Endothelial cell of umbilical vein (primary cell): ENCODE data around the gene TMEM126A. TPM values are rescaled to one million over a fixed set of nuclear protein-coding genes. Genes with fewer than 3 reads are reported as not detected.

Experiments used
- BruUV-seq: library from RNA; stranded (reverse); fragments of 400-500 nt; replicated peaks from 2 replicates; lab custom pipeline; 2021; lab: Mats Ljungman, UMichigan
- CTCF ChIA-PET: fragments of 300-600, 350-600 bp; sonication (Branson Sonifier 250); formaldehyde crosslinking; loops from one replicate; lab custom pipeline; 2021; ENCODE audit warnings: antibody characterized with exemption, inconsistent platforms; lab: Charles Lee
- POLR2A ChIA-PET: fragments of 300-600, 350-600 bp; sonication (Branson Sonifier 250); formaldehyde crosslinking; loops from one replicate; lab custom pipeline; 2021; ENCODE audit warnings: antibody characterized with exemption, inconsistent platforms; lab: Charles Lee
- DNase-seq: peaks from one replicate; pipeline ENCODE4 v3.0.0-alpha.2; 2011; ENCODE audit warnings: low read depth, low spot score
- FAIRE-seq: peaks from 2 replicates; lab custom pipeline; 2011; peaks lifted over from hg19 to GRCh38; lab: Jason Lieb, UNC
- H2AFZ ChIP-seq: 2 replicates; pipeline ENCODE4 v1.6.0; 2012; ENCODE audit warnings: low read depth, low read length, control low read depth, inconsistent platforms
- H3K27ac ChIP-seq: 2 replicates; pipeline ENCODE4 v1.5.1; 2011; ENCODE audit warnings: low read depth, mild to moderate bottlenecking, control low read depth, low read length, moderate library complexity; ENCODE audit not compliant: insufficient read depth
- H3K27me3 ChIP-seq, 2 experiments: 2 replicates each; pipeline versions ENCODE4 v1.6.0 to v1.6.1; 2011; ENCODE audit warnings: low read length in 2 of 2, mixed read lengths in 1 of 2; ENCODE audit not compliant: control insufficient read depth in 2 of 2, insufficient read depth in 2 of 2
- H3K36me3 ChIP-seq, 2 experiments: 2 replicates in 1 of 2; 3 replicates in 1 of 2; pipeline ENCODE4 v1.5.1; 2011; ENCODE audit warnings: low read length in 2 of 2, mild to moderate bottlenecking in 1 of 2, moderate library complexity in 1 of 2; ENCODE audit not compliant: control insufficient read depth in 2 of 2, insufficient read depth in 2 of 2; ENCODE audit errors: extremely low read depth in 1 of 2
- H3K4me1 ChIP-seq: 3 replicates; pipeline ENCODE4 v1.5.1; 2011; ENCODE audit warnings: mild to moderate bottlenecking, low read length; ENCODE audit not compliant: control insufficient read depth, insufficient read depth; ENCODE audit errors: extremely low read depth
- H3K4me2 ChIP-seq: 2 replicates; pipeline ENCODE4 v1.6.1; 2011; ENCODE audit warnings: low read length, control low read depth, mixed read lengths; ENCODE audit not compliant: insufficient read depth
- H3K4me3 ChIP-seq, 3 experiments: fragments of 200-600 bp in 1 of 3; sonication (generic), shearing (Covaris generic) in 1 of 3; replicated peaks in 1 of 3; 2 replicates each; pipeline ENCODE4 v1.5.1; 2011 to 2016; ENCODE audit warnings: control low read depth in 3 of 3, low read length in 3 of 3, mild to moderate bottlenecking in 2 of 3, inconsistent platforms in 1 of 3, low read depth in 1 of 3, moderate library complexity in 1 of 3; ENCODE audit not compliant: insufficient read depth in 1 of 3
- H3K79me2 ChIP-seq: 2 replicates; pipeline ENCODE4 v1.6.0; 2012; ENCODE audit warnings: low read length, inconsistent platforms; ENCODE audit not compliant: control insufficient read depth, insufficient read depth
- H3K9ac ChIP-seq: replicated peaks from 2 replicates; pipeline ENCODE3; 2011; ENCODE audit warnings: low read length, control low read depth; ENCODE audit not compliant: insufficient read depth; ENCODE audit errors: extremely low read depth
- H3K9me1 ChIP-seq: replicated peaks from 3 replicates; pipeline ENCODE4 v1.6.0; 2011; ENCODE audit warnings: mild to moderate bottlenecking, low read length; ENCODE audit not compliant: control insufficient read depth, insufficient read depth; ENCODE audit errors: extremely low read depth
- H3K9me3 ChIP-seq: replicated peaks from 2 replicates; pipeline ENCODE4 v1.5.1; 2012; ENCODE audit warnings: low read length, inconsistent platforms; ENCODE audit not compliant: control insufficient read depth, insufficient read depth
- H4K20me1 ChIP-seq: replicated peaks from 2 replicates; pipeline ENCODE3; 2011; ENCODE audit warnings: mild to moderate bottlenecking, low read length; ENCODE audit not compliant: control insufficient read depth, insufficient read depth; ENCODE audit errors: extremely low read depth
- EZH2 ChIP-seq: IDR thresholded peaks from 2 replicates; pipeline ENCODE4 v1.6.1; 2012; ENCODE audit warnings: borderline replicate concordance, low read depth, mild to moderate bottlenecking, moderate library complexity, low read length, inconsistent platforms; ENCODE audit not compliant: severe bottlenecking
- FOS ChIP-seq: IDR thresholded peaks from 2 replicates; pipeline ENCODE4 v1.6.1; 2011; ENCODE audit warnings: mild to moderate bottlenecking, low read length, moderate library complexity, borderline replicate concordance; ENCODE audit not compliant: insufficient read depth
- GATA2 ChIP-seq: IDR thresholded peaks from 2 replicates; pipeline ENCODE4 v1.7.0; 2011; ENCODE audit warnings: low read depth, mild to moderate bottlenecking, moderate library complexity, mixed read lengths, low read length; ENCODE audit not compliant: insufficient read length, insufficient read depth
- JUN ChIP-seq: IDR thresholded peaks from 2 replicates; pipeline ENCODE4 v1.6.1; 2011; ENCODE audit warnings: borderline replicate concordance, low read depth; ENCODE audit not compliant: insufficient read length, insufficient read depth
- POLR2A ChIP-seq: IDR thresholded peaks from 2 replicates; pipeline ENCODE4 v1.6.1; 2012; ENCODE audit warnings: low read depth, mild to moderate bottlenecking, control low read depth, low read length
- POLR2AphosphoS5 ChIP-seq: IDR thresholded peaks from 2 replicates; pipeline ENCODE4 v1.6.1; 2012; ENCODE audit warnings: low read depth, mild to moderate bottlenecking, control low read depth, low read length, moderate library complexity; ENCODE audit not compliant: insufficient read depth
- dilution Hi-C: fragments of 300-500 bp; cut with MboI; formaldehyde crosslinking; loops from one replicate; pipeline ENCODE4 v1.15.0; 2019; ENCODE audit warnings: low sequenced_read_pairs; ENCODE audit not compliant: extremely low pct_ligation_motif_present
- intact Hi-C: fragments of 100-400 bp; cut with micrococcal nuclease; formaldehyde crosslinking; loops from one replicate; pipeline ENCODE4 v1.10.0; 2022
- polyA plus RNA-seq, 4 experiments: library from polyadenylated mRNA; depleted of rRNA in 3 of 4; stranded (reverse) in 3 of 4; unstranded in 1 of 4; fragments of >200 nt; gene quantifications; 2 replicates each; pipeline versions ENCODE4 v1.2.1 to v1.2.3, GENCODE V29; 2011 to 2012; ENCODE audit warnings: missing spikeins in 1 of 4
- total RNA-seq: library from RNA; stranded (reverse); gene quantifications from 2 replicates; pipeline ENCODE4 v1.2.3, GENCODE V29; 2021
- TF ChIP-seq, protein P1 (sequence below), 2 donors: IDR thresholded peaks; 1 replicate in 1 of 2; 2 replicates in 1 of 2; pipeline ENCODE4 v1.5.1; 2011; ENCODE audit warnings: low read length in 2 of 2, mild to moderate bottlenecking in 2 of 2, moderate library complexity in 2 of 2, control low read depth in 1 of 2, inconsistent platforms in 1 of 2, low read depth in 1 of 2; ENCODE audit not compliant: insufficient read depth in 1 of 2; ENCODE audit errors: extremely low read depth in 1 of 2

TMEM126A gene
- total and polyA plus RNA-seq, 2 donors (not counting 3 experiments of a cell fraction or from before 2014, with no cell fraction given): 35.3 to 45.8 TPM

DNA sequence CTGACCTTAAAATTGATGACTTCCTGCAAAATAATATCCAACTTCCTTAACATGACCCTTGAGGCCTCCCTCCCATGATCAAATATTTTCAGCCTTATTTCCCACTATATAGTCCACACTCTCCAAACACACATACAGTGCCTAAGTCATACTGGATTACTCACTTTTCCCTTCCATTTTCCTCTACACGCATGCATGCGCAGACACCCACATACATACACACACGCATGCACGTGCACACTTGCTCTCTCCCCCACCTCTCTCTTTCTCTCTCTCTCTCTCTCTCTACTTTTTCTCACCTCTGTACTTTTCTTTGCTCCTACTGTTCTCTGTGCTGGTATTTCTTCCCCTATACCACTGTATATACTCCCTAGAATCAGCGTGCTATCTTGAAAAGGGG, 48.7 kb upstream of the TMEM126A start:
- Histone ChIP-seq H3K4me2 (no peak overlapping the region), H3K9me3 (no peaks in the 10 kb centered on the region), H4K20me1 (no peaks in the 10 kb centered on the region), H3K9ac (no peak overlapping the region), H2AFZ (no peak overlapping the region), H3K79me2 (no peaks in the 10 kb centered on the region), H3K4me1 (no peaks in the 10 kb centered on the region), H3K9me1 (no peaks in the 10 kb centered on the region), H3K27ac (no peak overlapping the region), H3K4me3 (no peak overlapping the region), H3K27me3 (no peaks in the 10 kb centered on the region), H3K36me3 (no peaks in the 10 kb centered on the region)
- intact Hi-C loops: loop anchor here (5.0 to 10.0 kb wide), 2 partner anchors 343 to 616 kb away; no protein-coding TSS in a partner anchor
- CTCF ChIA-PET: no interaction called here
- BruUV-seq: no TSS peak
- TF ChIP-seq GATA2: no peak
- TF ChIP-seq, protein P1, sequence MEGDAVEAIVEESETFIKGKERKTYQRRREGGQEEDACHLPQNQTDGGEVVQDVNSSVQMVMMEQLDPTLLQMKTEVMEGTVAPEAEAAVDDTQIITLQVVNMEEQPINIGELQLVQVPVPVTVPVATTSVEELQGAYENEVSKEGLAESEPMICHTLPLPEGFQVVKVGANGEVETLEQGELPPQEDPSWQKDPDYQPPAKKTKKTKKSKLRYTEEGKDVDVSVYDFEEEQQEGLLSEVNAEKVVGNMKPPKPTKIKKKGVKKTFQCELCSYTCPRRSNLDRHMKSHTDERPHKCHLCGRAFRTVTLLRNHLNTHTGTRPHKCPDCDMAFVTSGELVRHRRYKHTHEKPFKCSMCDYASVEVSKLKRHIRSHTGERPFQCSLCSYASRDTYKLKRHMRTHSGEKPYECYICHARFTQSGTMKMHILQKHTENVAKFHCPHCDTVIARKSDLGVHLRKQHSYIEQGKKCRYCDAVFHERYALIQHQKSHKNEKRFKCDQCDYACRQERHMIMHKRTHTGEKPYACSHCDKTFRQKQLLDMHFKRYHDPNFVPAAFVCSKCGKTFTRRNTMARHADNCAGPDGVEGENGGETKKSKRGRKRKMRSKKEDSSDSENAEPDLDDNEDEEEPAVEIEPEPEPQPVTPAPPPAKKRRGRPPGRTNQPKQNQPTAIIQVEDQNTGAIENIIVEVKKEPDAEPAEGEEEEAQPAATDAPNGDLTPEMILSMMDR (IDR thresholded peaks at IDR 0.05; ENCODE audit: extremely low read depth in 1 of 2, insufficient read depth in 1 of 2, low read depth in 1 of 2, low read length in 2 of 2): no peak
- TF ChIP-seq POLR2A: no peak
- TF ChIP-seq EZH2: no peak
- no peak for TF ChIP-seq JUN
- TF ChIP-seq FOS: no peak
- TF ChIP-seq POLR2AphosphoS5: no peak
- dilution Hi-C loops: no loop called here
- no peak for FAIRE-seq
- DNase-seq: no peak
- POLR2A ChIA-PET: no interaction called here
